B cell (primary cell): Measurements from ENCODE around the gene ATAD3B. TPM values are rescaled to one million over a fixed set of nuclear protein-coding genes. Genes with fewer than 3 reads are reported as not detected.

Source experiments
- ATAC-seq: fragments of 200-7000 bp; cut with Tn5 transposase; one replicate; pipeline ENCODE4 v1.10.0; 2021; ENCODE audit warnings: low read depth, mild to moderate bottlenecking, moderate number of reproducible peaks, moderate library complexity
- CTCF ChIA-PET: fragments of 350-600 bp; sonication (Branson Sonifier 250); formaldehyde crosslinking; loops from one replicate; lab custom pipeline; 2021; ENCODE audit warnings: antibody characterized with exemption, inconsistent platforms; lab: Charles Lee
- POLR2A ChIA-PET: fragments of 350-600 bp; sonication (Branson Sonifier 250); formaldehyde crosslinking; loops from one replicate; lab custom pipeline; 2021; ENCODE audit warnings: antibody characterized with exemption; lab: Charles Lee
- DNase-seq: peaks from one replicate; pipeline ENCODE4 v3.0.0; 2013
- H2AFZ ChIP-seq: 2 replicates; pipeline ENCODE4 v1.6.1; 2012; ENCODE audit warnings: mild to moderate bottlenecking, low read depth, low read length; ENCODE audit not compliant: insufficient read depth, poor library complexity, severe bottlenecking
- H3K27ac ChIP-seq, 2 donors: 1 replicate in 1 of 2; 2 replicates in 1 of 2; pipeline ENCODE4 v1.5.1; 2012 to 2013; ENCODE audit warnings: low read length in 2 of 2, mild to moderate bottlenecking in 2 of 2, moderate library complexity in 1 of 2
- H3K27me3 ChIP-seq, 4 experiments: fragments of 200-600 bp in 1 of 4; sonication (generic) in 1 of 4; replicated peaks in 1 of 4; 1 replicate in 2 of 4; 2 replicates in 2 of 4; pipeline versions ENCODE4 v1.6.1 to v1.7.0; 2013 to 2016; ENCODE audit warnings: low read length in 3 of 4, mild to moderate bottlenecking in 2 of 4, mixed read lengths in 1 of 4, moderate library complexity in 1 of 4; ENCODE audit not compliant: insufficient read depth in 4 of 4, control insufficient read depth in 3 of 4; ENCODE audit errors: control extremely low read depth in 1 of 4
- H3K36me3 ChIP-seq, 2 experiments: replicated peaks in 1 of 2; 1 replicate in 1 of 2; 2 replicates in 1 of 2; pipeline versions ENCODE4 v1.6.1 to v1.7.1; 2013; ENCODE audit warnings: low read length in 1 of 2; ENCODE audit not compliant: insufficient read depth in 2 of 2, control insufficient read depth in 1 of 2; ENCODE audit errors: control extremely low read depth in 1 of 2, extremely low read depth in 1 of 2
- H3K4me1 ChIP-seq, 2 donors: fragments of 200-600 bp in 1 of 2; sonication (generic) in 1 of 2; 1 replicate in 1 of 2; 2 replicates in 1 of 2; pipeline versions ENCODE4 v1.5.1 to v1.6.1; 2013 to 2017; ENCODE audit warnings: low read length in 2 of 2; ENCODE audit not compliant: control insufficient read depth in 2 of 2, insufficient read depth in 2 of 2
- H3K4me2 ChIP-seq: replicated peaks from 2 replicates; pipeline ENCODE3; 2012; ENCODE audit warnings: mild to moderate bottlenecking, low read depth, low read length; ENCODE audit not compliant: poor library complexity, severe bottlenecking
- H3K4me3 ChIP-seq, 5 experiments: fragments of 200-600 bp in 1 of 5; sonication (generic) in 1 of 5; 1 replicate in 3 of 5; 2 replicates in 2 of 5; pipeline versions ENCODE4 v1.5.1 to v1.7.0; 2011 to 2016; ENCODE audit warnings: low read length in 4 of 5, mild to moderate bottlenecking in 4 of 5, low read depth in 2 of 5, control low read depth in 1 of 5, moderate library complexity in 1 of 5; ENCODE audit not compliant: insufficient read depth in 1 of 5; ENCODE audit errors: control extremely low read depth in 1 of 5, extremely low read depth in 1 of 5
- H3K79me2 ChIP-seq: fragments of 200-600 bp; sonication (generic); one replicate; pipeline ENCODE4 v1.6.0; 2016; ENCODE audit warnings: low read length; ENCODE audit not compliant: control insufficient read depth, insufficient read depth
- H3K9ac ChIP-seq: fragments of 200-600 bp; sonication (generic); 2 replicates; pipeline ENCODE4 v1.6.1; 2017; ENCODE audit warnings: mild to moderate bottlenecking, low read length, moderate library complexity
- H3K9me3 ChIP-seq, 3 donors: one replicate each; pipeline versions ENCODE4 v1.6.1 to v1.7.1; 2013; ENCODE audit warnings: low read length in 2 of 3; ENCODE audit not compliant: control insufficient read depth in 2 of 3, insufficient read depth in 1 of 3; ENCODE audit errors: control extremely low read depth in 1 of 3
- H4K20me1 ChIP-seq: 2 replicates; pipeline ENCODE4 v1.6.0; 2012; ENCODE audit warnings: mild to moderate bottlenecking, low read length; ENCODE audit not compliant: insufficient read depth, control insufficient read depth, poor library complexity, severe bottlenecking
- H3K27ac Mint-ChIP-seq: one replicate; pipeline ENCODE4 v1.8.0; 2021; ENCODE audit warnings: mixed read lengths
- H3K27me3 Mint-ChIP-seq: one replicate; pipeline ENCODE4 v1.8.0; 2021; ENCODE audit warnings: mixed read lengths
- H3K4me1 Mint-ChIP-seq: one replicate; pipeline ENCODE4 v1.8.0; 2021; ENCODE audit warnings: mixed read lengths
- H3K4me3 Mint-ChIP-seq: one replicate; pipeline ENCODE4 v1.8.0; 2021; ENCODE audit warnings: mixed read lengths
- H3K9me3 Mint-ChIP-seq: one replicate; pipeline ENCODE4 v1.8.0; 2022; ENCODE audit warnings: mixed read lengths; ENCODE audit not compliant: insufficient read depth
- EZH2 ChIP-seq: IDR thresholded peaks from 2 replicates; pipeline ENCODE4 v1.6.1; 2012; ENCODE audit warnings: borderline replicate concordance, low read depth, mild to moderate bottlenecking, moderate library complexity, low read length; ENCODE audit not compliant: insufficient read depth, poor library complexity, severe bottlenecking
- WGBS: methylation state at CpG from one replicate; pipeline ENCODE4 v1.1.5; 2013; ENCODE audit warnings: missing lambda C conversion rate; ENCODE audit not compliant: insufficient coverage; 5-methylcytosine and 5-hydroxymethylcytosine counted together
- intact Hi-C: fragments of 100-400 bp; cut with micrococcal nuclease; formaldehyde crosslinking; loops from one replicate; pipeline ENCODE4 v1.10.0; 2022
- polyA plus RNA-seq: library from polyadenylated mRNA; depleted of rRNA; stranded (reverse); fragments of >200 nt; gene quantifications from 2 replicates; pipeline ENCODE4 v1.2.3, GENCODE V29; 2012
- total RNA-seq, 2 donors: library from RNA; stranded (reverse); fragments of 120-200 nt in 1 of 2; gene quantifications; 1 replicate in 1 of 2; 2 replicates in 1 of 2; pipeline versions ENCODE4 v1.2.3 to v1.2.4, GENCODE V29; 2013 to 2022
- TF ChIP-seq, protein P1 (sequence below): fragments of 200-600 bp; IDR thresholded peaks from one replicate; pipeline ENCODE4 v1.8.0; 2022; ENCODE audit warnings: antibody characterized with exemption, mild to moderate bottlenecking

The ATAD3B gene
- total and polyA plus RNA-seq, 2 donors (not counting 1 experiment from before 2014, with no cell fraction given): 50.9 to 51.5 TPM

DNA sequence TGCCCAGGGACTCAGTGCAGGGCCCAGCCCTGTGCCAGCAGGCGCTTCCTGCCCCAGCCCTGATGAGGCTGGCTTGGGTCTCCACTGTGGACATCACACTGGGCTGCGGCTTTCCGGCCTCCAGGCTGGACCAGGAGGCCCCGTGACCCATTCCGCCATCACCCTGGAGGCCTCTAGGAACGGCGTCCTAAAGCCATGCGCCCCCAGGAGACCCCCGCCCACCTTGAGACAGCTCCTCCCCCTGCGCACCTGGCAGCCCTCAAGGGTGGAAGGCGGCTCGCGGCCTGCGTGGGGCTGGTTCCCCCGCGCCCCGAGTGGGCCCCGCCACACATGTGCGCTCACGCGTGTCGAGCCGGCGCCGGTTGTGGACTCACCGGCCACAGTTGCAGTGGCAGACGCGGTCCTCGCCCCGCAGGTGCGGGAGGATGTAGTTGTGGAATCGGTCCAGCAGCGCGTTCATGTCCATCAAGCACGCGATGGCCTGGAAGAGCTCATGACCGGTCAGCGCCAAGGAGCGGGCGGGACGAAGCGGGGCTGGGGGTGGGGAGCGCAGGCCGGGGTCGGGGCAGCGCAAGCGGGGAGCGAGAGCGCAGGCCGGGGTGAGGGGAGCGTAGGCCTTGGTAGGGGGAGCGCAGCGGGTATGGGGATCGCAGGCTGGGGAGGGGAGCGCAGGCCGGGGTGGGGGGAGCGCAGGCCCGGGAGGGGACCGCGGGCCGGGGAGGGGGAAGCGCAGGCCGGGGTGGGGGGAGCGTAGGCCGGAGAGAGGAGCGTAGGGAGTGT lies 67.9 kb downstream of the ATAD3B start:
- Mint-ChIP-seq H3K4me3 (peak overlapping the region; percentile 78), H3K9me3 (no peaks in the 10 kb centered on the region), H3K4me1 (peaks cover 7% of the 10 kb centered on the region), H3K27ac (peak overlapping the region; percentile 26), H3K27me3 (peaks cover 3% of the 10 kb centered on the region)
- Histone ChIP-seq H3K4me3 (peak overlapping the region in 4 of 5 experiments; percentile 13 to 46 (median 36)), H3K9me3 (no peaks in the 10 kb centered on the region), H3K36me3 (peaks cover 0 to 20% of the 10 kb centered on the region in 2 experiments), H3K27ac (no peak overlapping the region), H2AFZ (no peak overlapping the region), H3K4me2 (peak overlapping the region; percentile 84), H3K9ac (peak overlapping the region; percentile 45), H4K20me1 (peaks cover 15% of the 10 kb centered on the region), H3K4me1 (peaks cover 6 to 11% of the 10 kb centered on the region in 2 donors), H3K79me2 (peaks cover 34% of the 10 kb centered on the region), H3K27me3 (peaks cover 0 to 7% (median 1%) of the 10 kb centered on the region in 4 experiments)
- DNase-seq (no peak), ATAC-seq (no peak)
- intact Hi-C loops: no loop called here
- WGBS: 22% methylated on average over 46 of the region's 66 CpGs
- ChIA-PET CTCF (interaction anchor here (1.2 kb wide), 1 partner anchor 366 kb away, joined by 3 read pairs; no protein-coding TSS in a partner anchor), POLR2A (no interaction called here)
- TF ChIP-seq, protein P1, sequence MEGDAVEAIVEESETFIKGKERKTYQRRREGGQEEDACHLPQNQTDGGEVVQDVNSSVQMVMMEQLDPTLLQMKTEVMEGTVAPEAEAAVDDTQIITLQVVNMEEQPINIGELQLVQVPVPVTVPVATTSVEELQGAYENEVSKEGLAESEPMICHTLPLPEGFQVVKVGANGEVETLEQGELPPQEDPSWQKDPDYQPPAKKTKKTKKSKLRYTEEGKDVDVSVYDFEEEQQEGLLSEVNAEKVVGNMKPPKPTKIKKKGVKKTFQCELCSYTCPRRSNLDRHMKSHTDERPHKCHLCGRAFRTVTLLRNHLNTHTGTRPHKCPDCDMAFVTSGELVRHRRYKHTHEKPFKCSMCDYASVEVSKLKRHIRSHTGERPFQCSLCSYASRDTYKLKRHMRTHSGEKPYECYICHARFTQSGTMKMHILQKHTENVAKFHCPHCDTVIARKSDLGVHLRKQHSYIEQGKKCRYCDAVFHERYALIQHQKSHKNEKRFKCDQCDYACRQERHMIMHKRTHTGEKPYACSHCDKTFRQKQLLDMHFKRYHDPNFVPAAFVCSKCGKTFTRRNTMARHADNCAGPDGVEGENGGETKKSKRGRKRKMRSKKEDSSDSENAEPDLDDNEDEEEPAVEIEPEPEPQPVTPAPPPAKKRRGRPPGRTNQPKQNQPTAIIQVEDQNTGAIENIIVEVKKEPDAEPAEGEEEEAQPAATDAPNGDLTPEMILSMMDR: no peak
- TF ChIP-seq EZH2: no peak
